Thyroid gland (tissue), 4 donors: ENCODE data around the gene POLR3H. TPM values are rescaled to one million over a fixed set of nuclear protein-coding genes. Genes with fewer than 3 reads are reported as not detected.

Source experiments
- DNase-seq, 2 donors: peaks; one replicate each; pipeline ENCODE4 v3.0.0-alpha.2; 2019
- H3K27ac ChIP-seq, 3 donors: fragments of 200-600 bp; sonication (generic); 1 replicate in 2 of 3; 2 replicates in 1 of 3; pipeline ENCODE4 v1.5.1; 2016 to 2019; ENCODE audit warnings: mild to moderate bottlenecking in 1 of 3, moderate library complexity in 1 of 3
- H3K27me3 ChIP-seq: fragments of 200-600 bp; sonication (generic); one replicate; pipeline ENCODE4 v1.5.1; 2019
- H3K36me3 ChIP-seq, 2 donors: fragments of 200-600 bp; sonication (generic); one replicate each; pipeline ENCODE4 v1.5.1; 2016 to 2019
- H3K4me1 ChIP-seq, 2 donors: fragments of 200-600 bp; sonication (generic); one replicate each; pipeline ENCODE4 v1.5.1; 2017 to 2019
- H3K4me3 ChIP-seq, 3 donors: fragments of 200-600 bp; sonication (generic); replicated peaks in 1 of 3; 1 replicate in 2 of 3; 2 replicates in 1 of 3; pipeline ENCODE4 v1.5.1; 2016; ENCODE audit warnings: mild to moderate bottlenecking in 1 of 3
- H3K9me3 ChIP-seq: fragments of 200-600 bp; sonication (generic); one replicate; pipeline ENCODE4 v1.5.1; 2017
- POLR2A ChIP-seq, 2 donors: fragments of 450-650 bp; IDR thresholded peaks; one replicate each; pipeline ENCODE4 v1.6.1; 2017; ENCODE audit warnings: antibody characterized with exemption in 2 of 2, mild to moderate bottlenecking in 2 of 2, moderate library complexity in 1 of 2
- WGBS, 2 donors: methylation state at CpG; one replicate each; pipeline ENCODE4 v1.1.5; 2017; 5-methylcytosine and 5-hydroxymethylcytosine counted together
- intact Hi-C: fragments of 100-400 bp; cut with DNase I; formaldehyde crosslinking; loops from one replicate; pipeline ENCODE4 v1.15.1; 2023
- total RNA-seq, 4 donors: library from RNA; depleted of rRNA; stranded (reverse); fragments of >200 nt; gene quantifications; one replicate each; pipeline ENCODE4 v1.2.3, GENCODE V29; 2016
- TF ChIP-seq, protein P1 (sequence below), 6 experiments: fragments of 200-600 bp in 3 of 6; fragments of 450-650 bp in 3 of 6; sonication (generic) in 3 of 6; IDR thresholded peaks; one replicate each; pipeline ENCODE4 v1.5.1; 2016 to 2019; ENCODE audit warnings: antibody characterized with exemption in 6 of 6, mild to moderate bottlenecking in 2 of 6, inconsistent platforms in 1 of 6, moderate library complexity in 1 of 6

Gene POLR3H
- total RNA-seq, 4 donors from 2014 or later, result 20.6 to 27.3 (median 25.3) TPM

DNA sequence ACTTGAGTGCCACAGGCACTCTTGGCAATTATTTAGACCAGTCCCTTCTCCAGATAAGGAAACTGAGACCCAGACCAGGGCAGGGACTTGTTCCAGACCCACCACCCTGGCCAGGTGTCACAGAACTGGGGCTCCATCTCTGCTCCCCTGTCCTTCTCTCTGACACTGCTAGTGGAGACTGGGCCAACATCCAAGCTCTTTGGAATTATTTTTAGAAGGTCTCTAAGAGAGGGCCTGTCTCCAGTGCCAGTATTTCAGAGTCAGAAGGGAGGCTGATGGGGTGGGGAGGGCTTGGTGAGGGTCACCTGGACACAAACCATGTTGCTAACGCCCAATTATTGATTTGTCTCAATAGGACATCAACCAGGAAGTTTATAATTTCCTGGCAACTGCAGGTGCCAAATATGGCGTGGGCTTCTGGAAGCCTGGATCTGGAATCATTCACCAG, 32.7 kb downstream of the POLR3H start:
- Histone ChIP-seq H3K4me3 (no peak overlapping the region), H3K27ac (peak overlapping the region in 2 of 3 donors; percentile 21 to 30), H3K4me1 (peaks cover 0 to 24% of the 10 kb centered on the region in 2 donors), H3K27me3 (no peaks in the 10 kb centered on the region), H3K36me3 (peaks cover 34 to 55% of the 10 kb centered on the region in 2 donors), H3K9me3 (no peaks in the 10 kb centered on the region)
- intact Hi-C loops, result loop anchor here (10.0 kb wide), 2 partner anchors 57 to 227 kb away; partner anchors contain the start of gene RANGAP1
- WGBS, 2 donors, result 64 to 68% methylated on average over 2 of the region's 2 CpGs
- TF ChIP-seq, protein P1, sequence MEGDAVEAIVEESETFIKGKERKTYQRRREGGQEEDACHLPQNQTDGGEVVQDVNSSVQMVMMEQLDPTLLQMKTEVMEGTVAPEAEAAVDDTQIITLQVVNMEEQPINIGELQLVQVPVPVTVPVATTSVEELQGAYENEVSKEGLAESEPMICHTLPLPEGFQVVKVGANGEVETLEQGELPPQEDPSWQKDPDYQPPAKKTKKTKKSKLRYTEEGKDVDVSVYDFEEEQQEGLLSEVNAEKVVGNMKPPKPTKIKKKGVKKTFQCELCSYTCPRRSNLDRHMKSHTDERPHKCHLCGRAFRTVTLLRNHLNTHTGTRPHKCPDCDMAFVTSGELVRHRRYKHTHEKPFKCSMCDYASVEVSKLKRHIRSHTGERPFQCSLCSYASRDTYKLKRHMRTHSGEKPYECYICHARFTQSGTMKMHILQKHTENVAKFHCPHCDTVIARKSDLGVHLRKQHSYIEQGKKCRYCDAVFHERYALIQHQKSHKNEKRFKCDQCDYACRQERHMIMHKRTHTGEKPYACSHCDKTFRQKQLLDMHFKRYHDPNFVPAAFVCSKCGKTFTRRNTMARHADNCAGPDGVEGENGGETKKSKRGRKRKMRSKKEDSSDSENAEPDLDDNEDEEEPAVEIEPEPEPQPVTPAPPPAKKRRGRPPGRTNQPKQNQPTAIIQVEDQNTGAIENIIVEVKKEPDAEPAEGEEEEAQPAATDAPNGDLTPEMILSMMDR (IDR thresholded peaks at IDR 0.05), result no peak
- TF ChIP-seq POLR2A (IDR thresholded peaks at IDR 0.05), result no peak
- peak in 1 of 2 donors; percentile 16 for DNase-seq

DNA sequence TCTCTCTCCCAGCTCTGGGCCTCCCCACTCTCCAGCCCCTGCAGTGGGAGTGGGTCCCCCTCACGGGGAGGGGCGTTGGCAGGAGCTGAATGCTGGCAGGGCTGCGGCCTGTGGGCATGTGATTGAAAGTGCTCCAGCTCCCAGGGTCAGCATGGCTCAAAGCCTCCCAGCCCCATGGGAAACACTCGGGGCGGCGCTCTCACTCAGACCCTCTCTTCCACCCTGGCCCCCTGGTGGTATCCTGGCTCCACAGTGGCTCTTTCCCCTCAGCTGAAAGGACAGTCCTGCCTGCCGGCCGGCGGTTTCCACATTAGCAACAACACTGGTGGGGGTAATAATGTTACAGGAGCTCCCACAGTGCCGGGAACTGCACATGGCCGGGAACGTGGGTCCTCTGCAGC, 35.5 kb downstream of the POLR3H start:
- DNase-seq, result no peak
- H3K4me1 ChIP-seq, result peaks cover 0 to 24% of the 10 kb centered on the region in 2 donors
- intact Hi-C loops, result no loop called here

DNA sequence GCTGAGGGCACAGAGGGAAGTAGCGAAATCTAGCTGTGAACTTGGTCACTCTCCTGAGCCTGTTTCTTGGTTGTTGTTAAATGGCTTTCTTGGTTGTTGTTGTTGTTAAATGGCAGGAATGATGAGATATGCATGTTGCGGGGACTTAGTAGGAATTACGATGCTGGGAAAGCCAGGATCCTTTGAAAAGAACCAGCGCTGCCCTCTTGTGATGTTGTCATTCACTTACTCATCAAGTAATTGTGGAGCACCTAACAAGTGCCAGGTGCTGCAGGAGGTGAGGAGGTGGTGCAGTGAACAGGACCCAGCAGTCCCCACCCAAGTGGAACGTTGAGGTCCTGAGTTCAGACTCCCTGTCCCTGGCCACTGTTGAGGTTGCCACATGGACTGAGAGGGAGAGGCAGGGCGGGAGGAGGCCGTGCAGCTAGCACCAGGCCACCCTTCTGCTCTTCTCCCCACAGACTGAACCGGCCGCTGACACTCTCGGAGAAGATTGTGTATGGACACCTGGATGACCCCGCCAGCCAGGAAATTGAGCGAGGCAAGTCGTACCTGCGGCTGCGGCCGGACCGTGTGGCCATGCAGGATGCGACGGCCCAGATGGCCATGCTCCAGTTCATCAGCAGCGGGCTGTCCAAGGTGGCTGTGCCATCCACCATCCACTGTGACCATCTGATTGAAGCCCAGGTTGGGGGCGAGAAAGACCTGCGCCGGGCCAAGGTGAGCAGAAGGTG, 36.8 kb downstream of the POLR3H start:
- intact Hi-C loops, result no loop called here
- H3K27ac ChIP-seq, result no peak overlapping the region
- TF ChIP-seq, protein P1 (IDR thresholded peaks at IDR 0.05), result no peak
- TF ChIP-seq POLR2A (IDR thresholded peaks at IDR 0.05), result no peak
- DNase-seq, result no peak
- peaks cover 0 to 14% of the 10 kb centered on the region in 2 donors for H3K4me1 ChIP-seq
- 93 to 94% methylated on average over 18 to 19 of the region's 23 CpGs for WGBS, 2 donors
- no peaks in the 10 kb centered on the region for H3K9me3 ChIP-seq
- no peaks in the 10 kb centered on the region for H3K27me3 ChIP-seq
- H3K4me3 ChIP-seq, result no peak overlapping the region
- peaks cover 28 to 29% of the 10 kb centered on the region in 2 donors for H3K36me3 ChIP-seq

More for the DNA sequence above, 35.5 kb downstream of the POLR3H start:
- Histone ChIP-seq H3K9me3 (no peaks in the 10 kb centered on the region), H3K36me3 (peaks cover 28 to 33% of the 10 kb centered on the region in 2 donors), H3K27ac (no peak overlapping the region), H3K27me3 (no peaks in the 10 kb centered on the region), H3K4me3 (no peak overlapping the region)
- 63 to 65% methylated on average over 3 to 7 of the region's 12 CpGs for WGBS, 2 donors
- TF ChIP-seq, protein P1 (IDR thresholded peaks at IDR 0.05), result no peak
- no peak for TF ChIP-seq POLR2A (IDR thresholded peaks at IDR 0.05)

DNA sequence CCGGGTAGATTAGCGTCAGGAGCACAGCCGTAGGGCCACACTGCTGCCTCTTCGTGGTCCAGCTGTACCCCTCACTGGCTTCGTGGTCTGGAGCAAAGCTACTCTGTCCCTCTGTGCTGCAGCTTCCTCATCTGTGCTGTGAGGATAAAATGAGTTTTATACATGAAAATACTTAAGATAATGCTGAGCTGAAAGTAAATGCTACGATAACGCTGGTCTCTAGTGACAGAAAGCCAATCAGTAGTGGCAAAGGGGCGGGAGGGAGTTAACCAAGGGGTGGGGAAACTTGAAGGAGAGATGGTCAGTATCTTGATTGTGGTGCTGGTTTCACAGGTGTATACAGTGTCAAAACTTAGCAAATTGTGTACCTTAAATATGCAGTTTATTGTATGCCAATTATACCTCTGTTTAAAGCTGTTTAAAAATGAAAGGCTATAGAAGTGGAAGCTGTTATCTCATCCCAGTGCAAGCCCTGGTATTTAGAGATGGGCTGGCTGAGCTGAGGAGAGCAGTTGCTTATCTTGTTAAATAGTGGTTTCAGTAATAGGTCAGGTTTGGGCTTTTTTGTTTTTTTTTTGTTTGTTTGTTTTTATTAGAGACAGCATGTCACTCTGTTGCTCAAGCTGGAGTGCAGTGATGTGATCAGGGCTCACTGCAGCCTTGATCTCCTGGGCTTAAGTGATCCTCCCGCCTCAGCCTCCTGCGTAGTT, 38.6 kb downstream of the POLR3H start:
- Histone ChIP-seq H3K36me3 (peaks cover 26 to 29% of the 10 kb centered on the region in 2 donors), H3K4me1 (no peaks in the 10 kb centered on the region), H3K4me3 (no peak overlapping the region), H3K9me3 (no peaks in the 10 kb centered on the region), H3K27ac (no peak overlapping the region), H3K27me3 (no peaks in the 10 kb centered on the region)
- TF ChIP-seq, protein P1 (IDR thresholded peaks at IDR 0.05), result no peak
- no peak for TF ChIP-seq POLR2A (IDR thresholded peaks at IDR 0.05)
- intact Hi-C loops, result no loop called here
- DNase-seq, result no peak
- 94% methylated on average over 10 of the region's 10 CpGs for WGBS, 2 donors

DNA sequence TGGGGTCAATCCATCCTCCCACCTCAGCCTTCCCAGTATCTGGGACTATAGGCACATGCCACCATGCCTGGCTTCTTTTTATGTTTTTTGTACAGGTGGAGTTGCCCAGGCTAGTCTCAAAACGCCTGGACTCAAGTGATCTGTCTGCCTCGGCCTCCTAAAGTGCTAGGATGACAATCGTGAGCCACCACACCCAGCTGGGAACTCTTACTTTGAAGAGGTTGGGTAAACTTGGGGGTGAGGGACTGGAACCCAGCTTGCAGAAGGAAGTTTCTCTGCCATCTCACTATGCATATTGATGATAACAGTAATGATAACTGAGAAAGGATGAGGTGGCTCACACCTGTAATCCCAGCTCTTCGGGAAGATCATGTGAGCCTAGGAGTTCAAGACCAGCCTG, 39.5 kb downstream of the POLR3H start:
- TF ChIP-seq, protein P1 (IDR thresholded peaks at IDR 0.05), result no peak
- no peak for TF ChIP-seq POLR2A (IDR thresholded peaks at IDR 0.05)
- Histone ChIP-seq H3K4me3 (no peak overlapping the region), H3K4me1 (no peaks in the 10 kb centered on the region), H3K9me3 (no peaks in the 10 kb centered on the region), H3K36me3 (peaks cover 23 to 35% of the 10 kb centered on the region in 2 donors), H3K27me3 (no peaks in the 10 kb centered on the region), H3K27ac (no peak overlapping the region)
- no peak for DNase-seq
- WGBS, 2 donors, result 82 to 92% methylated on average over 4 of the region's 4 CpGs
- intact Hi-C loops, result no loop called here
